HG03196 (cell line): ENCODE results near the gene STARD13.

ENCODE experiments used
- ATAC-seq: cut with Tn5 transposase; IDR thresholded peaks from one replicate; pipeline ENCODE4 v1.9.1; 2021; ENCODE audit not compliant: unreplicated experiment

STARD13 gene

GRCh38 chr13:33310245-33311038 lies 24.9 kb upstream of the STARD13 start:
- no peak for ATAC-seq

- ATAC-seq, result no peak
Measured at GRCh38 chr13:33308863-33309262, 23.3 kb upstream of the STARD13 start.

GRCh38 chr13:33307843-33308242 lies 22.3 kb upstream of the STARD13 start:
- ATAC-seq, result no peak

GRCh38 chr13:33303855-33304597 lies 18.5 kb upstream of the STARD13 start:
- no peak for ATAC-seq

- no peak for ATAC-seq
Measured at GRCh38 chr13:33299626-33300025, 14.1 kb upstream of the STARD13 start.

- ATAC-seq, result no peak
Measured at GRCh38 chr13:33296793-33297425, 11.4 kb upstream of the STARD13 start.

GRCh38 chr13:33292712-33293111 lies 7.2 kb upstream of the STARD13 start:
- ATAC-seq, result no peak

GRCh38 chr13:33290421-33290965 lies 4.9 kb upstream of the STARD13 start:
- ATAC-seq, result no peak

- no peak for ATAC-seq
Measured at GRCh38 chr13:33289966-33290365, 4.4 kb upstream of the STARD13 start.

GRCh38 chr13:33287142-33287882 lies 1.8 kb upstream of the STARD13 start:
- no peak for ATAC-seq

GRCh38 chr13:33286128-33286527 lies 573 bp upstream of the STARD13 start:
- no peak for ATAC-seq

GRCh38 chr13:33284916-33285315 lies 639 bp downstream of the STARD13 start:
- no peak for ATAC-seq

GRCh38 chr13:33284031-33284430 lies 1.5 kb downstream of the STARD13 start:
- no peak for ATAC-seq

- no peak for ATAC-seq
Measured at GRCh38 chr13:33283195-33283911, 2.2 kb downstream of the STARD13 start.

GRCh38 chr13:33281951-33282595 lies 3.5 kb downstream of the STARD13 start:
- no peak for ATAC-seq

GRCh38 chr13:33280923-33281322 lies 4.6 kb downstream of the STARD13 start:
- no peak for ATAC-seq

GRCh38 chr13:33280279-33280905 lies 5.2 kb downstream of the STARD13 start:
- no peak for ATAC-seq

- no peak for ATAC-seq
Measured at GRCh38 chr13:33279414-33280278, 5.9 kb downstream of the STARD13 start.
